ENCODE results near the gene GNAL.
"Not testable (repeated sequence)": the region's sequence is repeated elsewhere in the genome, so short reads cannot be mapped to it uniquely, and the experiment has no call there.

GNAL gene

GRCh38 chr18:11669271-11669947, 19.7 kb upstream of the GNAL start:
- DNase-seq (ENCODE audit: low spot score), result no peak

GRCh38 chr18:11669948-11670275, 19.2 kb upstream of the GNAL start:
- DNase-seq (ENCODE audit: low spot score), result no peak

GRCh38 chr18:11671156-11671555, 17.9 kb upstream of the GNAL start:
- no peak for DNase-seq (ENCODE audit: low spot score)

GRCh38 chr18:11672198-11672597, 16.9 kb upstream of the GNAL start:
- no peak for DNase-seq (ENCODE audit: low spot score)

- no peak for DNase-seq (ENCODE audit: low spot score)
Observed at GRCh38 chr18:11672846-11673454, 16.1 kb upstream of the GNAL start.

- no peak for DNase-seq (ENCODE audit: low spot score)
Observed at GRCh38 chr18:11673560-11673959, 15.5 kb upstream of the GNAL start.

GRCh38 chr18:11674119-11674518, 14.9 kb upstream of the GNAL start:
- no peak for DNase-seq (ENCODE audit: low spot score)

GRCh38 chr18:11676386-11676785, 12.7 kb upstream of the GNAL start:
- no peak for DNase-seq (ENCODE audit: low spot score)

GRCh38 chr18:11676867-11677266, 12.2 kb upstream of the GNAL start:
- no peak for DNase-seq (ENCODE audit: low spot score)

- DNase-seq (ENCODE audit: low spot score), result no peak
Observed at GRCh38 chr18:11678211-11678610, 10.9 kb upstream of the GNAL start.

GRCh38 chr18:11689669-11690565, 853 bp downstream of the GNAL start:
- DNase-seq (ENCODE audit: low spot score), result no peak

- not testable (repeated sequence) for DNase-seq (ENCODE audit: low spot score)
Observed at GRCh38 chr18:11690660-11691059, 1.6 kb downstream of the GNAL start.

- no peak for DNase-seq (ENCODE audit: low spot score)
Observed at GRCh38 chr18:11695736-11696135, 6.7 kb downstream of the GNAL start.

GRCh38 chr18:11696451-11696850, 7.4 kb downstream of the GNAL start:
- DNase-seq (ENCODE audit: low spot score), result no peak

GRCh38 chr18:11700876-11701275, 11.8 kb downstream of the GNAL start:
- no peak for DNase-seq (ENCODE audit: low spot score)

GRCh38 chr18:11710578-11710977, 21.5 kb downstream of the GNAL start:
- DNase-seq (ENCODE audit: low spot score), result no peak

GRCh38 chr18:11713756-11714155, 24.7 kb downstream of the GNAL start:
- DNase-seq (ENCODE audit: low spot score), result no peak

- DNase-seq (ENCODE audit: low spot score), result no peak
Observed at GRCh38 chr18:11714244-11714918, 25.3 kb downstream of the GNAL start.

- DNase-seq (ENCODE audit: low spot score), result not testable (repeated sequence)
Observed at GRCh38 chr18:11716767-11717315, 27.8 kb downstream of the GNAL start.

GRCh38 chr18:11719050-11719449, 30.0 kb downstream of the GNAL start:
- no peak for DNase-seq (ENCODE audit: low spot score)

- DNase-seq (ENCODE audit: low spot score), result no peak
Observed at GRCh38 chr18:11719621-11720020, 30.6 kb downstream of the GNAL start.

GRCh38 chr18:11721720-11722119, 32.7 kb downstream of the GNAL start:
- DNase-seq (ENCODE audit: low spot score), result no peak

Data from pons (tissue), 1 donor.